Activated CD4-positive, alpha-beta T cell treated with anti-CD3 and anti-CD28 coated beads, Interleukin-2, Interleukin-4, amounts not matched to agents 100 ng/mL and 50 ng/mL, durations not matched to agents 16 hours and 8 hours (primary cell): ENCODE data around the gene CCR8.
A peak's percentile ranks its signal among the peaks of the same experiment; 100 is the strongest.
"Not testable (repeated sequence)": the region's sequence is repeated elsewhere in the genome, so short reads cannot be mapped to it uniquely, and the experiment has no call there.

Source experiments
- DNase-seq: peaks from one replicate; pipeline ENCODE4 v3.0.0-alpha.2; 2020; ENCODE audit warnings: low spot score

CCR8 gene

DNA sequence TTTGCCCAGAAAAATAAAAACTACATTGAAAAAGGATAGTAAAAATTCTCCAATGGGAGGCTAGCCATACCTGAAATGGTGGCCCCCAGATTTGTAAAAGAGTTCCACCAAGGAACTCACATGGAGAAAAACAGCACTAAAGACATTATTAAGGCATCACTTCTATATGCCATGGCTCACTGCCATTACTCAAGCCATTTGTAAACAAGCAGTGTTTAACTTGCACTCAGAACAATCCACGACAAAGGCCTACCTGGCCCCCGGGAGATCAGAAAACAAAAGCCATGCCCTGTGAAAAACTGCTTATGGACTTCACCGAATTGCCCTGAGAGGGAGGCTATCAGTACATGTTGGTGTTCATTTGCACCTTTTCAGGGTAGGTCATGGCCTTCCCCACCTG, 19.6 kb downstream of the CCR8 start:
- no peak for DNase-seq

DNA sequence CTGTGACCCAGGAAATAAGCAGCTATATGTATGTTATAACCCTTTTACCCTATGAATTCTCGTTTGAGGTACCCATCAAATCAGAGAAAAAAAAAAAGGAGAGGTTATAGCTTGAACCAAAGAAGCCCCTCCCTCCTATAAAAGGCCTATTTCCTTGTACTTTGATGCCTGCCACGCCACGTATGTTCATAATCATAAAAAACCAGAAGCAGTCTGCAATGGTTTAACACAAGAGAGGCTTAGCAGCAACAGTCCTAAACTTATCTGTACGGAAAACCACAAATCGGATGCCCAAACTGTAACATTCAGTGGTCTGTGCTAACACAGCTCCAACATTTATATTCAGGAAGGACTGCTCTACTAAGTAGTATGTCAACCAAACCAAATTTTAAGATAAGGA, 21.2 kb downstream of the CCR8 start:
- no peak for DNase-seq

DNA sequence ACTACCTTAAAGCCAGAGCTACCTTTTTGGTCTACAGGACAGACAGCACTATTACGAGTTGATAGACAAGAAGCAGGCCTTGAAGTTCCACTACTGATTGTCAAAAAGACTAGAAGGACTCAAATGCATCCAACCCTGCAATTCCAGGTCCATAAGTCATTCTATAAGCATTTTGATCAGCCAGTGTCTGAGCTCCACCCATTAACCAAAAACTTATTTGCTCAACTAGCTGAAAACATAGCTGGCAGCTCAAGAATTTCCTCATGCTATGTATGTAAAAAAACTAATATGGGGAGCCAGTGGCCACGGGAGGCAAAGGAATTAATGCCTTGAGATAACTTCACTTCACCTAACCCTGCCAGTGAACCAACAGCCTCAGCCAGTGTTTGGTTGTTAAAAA, 21.6 kb downstream of the CCR8 start:
- DNase-seq = not testable (repeated sequence)

DNA sequence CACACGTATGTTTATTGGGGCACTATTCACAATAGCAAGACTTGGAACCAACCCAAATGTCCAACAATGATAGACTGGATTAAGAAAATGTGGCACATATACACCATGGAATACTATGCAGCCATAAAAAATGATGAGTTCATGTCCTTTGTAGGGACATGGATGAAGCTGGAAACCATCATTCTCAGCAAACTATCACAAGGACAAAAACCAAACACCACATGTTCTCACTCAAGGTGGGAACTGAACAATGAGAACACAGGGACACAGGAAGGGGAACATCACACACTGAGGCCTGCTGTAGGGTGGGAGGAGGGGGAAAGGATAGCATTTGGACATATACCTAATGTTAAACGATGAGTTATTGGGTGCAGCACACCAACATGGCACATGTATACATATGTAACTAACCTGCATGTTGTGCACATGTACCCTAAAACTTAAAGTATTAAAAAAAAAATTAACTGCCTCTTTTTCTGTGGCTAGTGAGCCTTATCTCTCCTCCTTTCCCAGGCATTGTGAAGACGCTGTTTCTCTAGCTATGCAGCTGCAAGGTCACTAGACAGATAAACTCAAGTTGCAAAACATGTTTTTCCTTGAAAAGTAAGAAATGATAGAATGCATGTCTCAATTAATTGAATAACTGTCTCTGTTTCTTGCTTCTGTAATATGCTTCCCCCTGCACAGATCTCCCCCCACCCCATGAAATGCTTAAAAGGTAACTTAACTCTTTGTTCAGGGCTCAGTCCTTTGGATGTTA, 23.8 kb downstream of the CCR8 start:
- not testable (repeated sequence) for DNase-seq

DNA sequence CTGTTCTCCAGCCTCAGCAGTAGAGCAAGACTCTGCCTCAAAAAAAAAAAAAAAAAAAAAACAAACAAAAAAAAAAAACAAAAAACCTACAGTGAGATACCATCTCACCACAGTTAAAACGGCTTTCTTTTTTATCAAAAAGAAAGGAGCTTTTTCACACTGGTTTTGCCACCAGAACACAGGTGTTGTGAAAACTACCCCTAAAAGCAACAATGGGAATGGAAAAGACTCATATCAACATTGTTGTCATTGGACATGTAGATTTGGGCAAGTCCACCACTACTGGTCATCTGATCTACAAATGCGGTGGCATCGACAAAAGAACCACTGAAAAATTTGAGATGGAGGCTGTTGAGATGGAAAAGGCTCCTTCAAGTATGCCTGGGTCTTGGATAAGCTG, 28.8 kb downstream of the CCR8 start:
- DNase-seq = peak; percentile 41

DNA sequence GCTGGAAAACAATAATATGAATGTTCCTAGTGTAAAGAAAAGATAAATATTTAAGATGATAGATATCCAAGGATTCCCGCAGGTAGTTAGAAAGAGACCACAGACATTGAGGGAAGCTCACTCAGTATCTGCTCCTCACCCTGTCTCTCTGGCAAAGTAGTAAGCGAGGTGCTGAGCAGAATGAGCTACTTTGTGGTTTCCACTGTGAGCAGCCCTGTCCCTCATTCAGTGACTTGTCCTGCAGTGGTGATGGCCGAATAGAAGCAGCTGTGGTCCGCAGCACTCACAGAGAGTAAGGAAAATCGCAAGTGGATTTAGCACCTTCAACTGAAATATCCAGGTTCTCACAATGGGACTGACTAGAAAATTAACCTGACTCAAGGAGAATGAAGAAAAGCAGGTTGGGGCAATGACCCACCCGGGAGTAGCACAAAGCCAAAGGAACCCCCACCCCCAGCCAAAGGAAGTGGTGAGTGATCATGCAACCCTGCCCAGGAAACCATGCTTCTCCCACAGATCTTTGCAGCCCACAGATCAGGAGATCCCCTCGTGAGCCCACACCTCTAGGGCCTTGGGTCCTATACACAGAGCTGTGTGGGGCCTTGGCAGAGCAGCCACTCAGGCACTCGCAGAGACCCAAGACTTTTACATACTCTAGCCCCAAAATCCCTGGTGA, 31.9 kb downstream of the CCR8 start:
- DNase-seq = peak; percentile 73

DNA sequence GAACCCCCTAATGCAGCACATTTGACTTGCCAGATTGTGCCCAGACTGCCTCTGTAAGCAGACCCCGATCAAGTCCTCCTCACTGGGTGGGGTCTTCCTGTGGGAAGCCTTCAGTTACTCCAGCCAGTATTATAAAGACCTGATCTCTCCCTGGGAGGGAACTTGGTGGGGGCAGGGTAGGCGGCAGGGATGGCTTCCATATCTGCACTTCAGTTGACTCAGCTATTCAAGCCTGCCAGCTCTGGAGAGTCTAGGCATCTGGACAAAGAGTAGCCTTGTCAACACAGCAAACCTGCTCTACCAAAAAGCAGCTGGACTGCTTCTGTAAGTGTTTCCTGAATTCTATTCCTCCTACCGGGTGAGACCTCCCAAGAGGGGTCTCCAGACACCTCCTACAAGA, 32.7 kb downstream of the CCR8 start:
- DNase-seq = no peak

DNA sequence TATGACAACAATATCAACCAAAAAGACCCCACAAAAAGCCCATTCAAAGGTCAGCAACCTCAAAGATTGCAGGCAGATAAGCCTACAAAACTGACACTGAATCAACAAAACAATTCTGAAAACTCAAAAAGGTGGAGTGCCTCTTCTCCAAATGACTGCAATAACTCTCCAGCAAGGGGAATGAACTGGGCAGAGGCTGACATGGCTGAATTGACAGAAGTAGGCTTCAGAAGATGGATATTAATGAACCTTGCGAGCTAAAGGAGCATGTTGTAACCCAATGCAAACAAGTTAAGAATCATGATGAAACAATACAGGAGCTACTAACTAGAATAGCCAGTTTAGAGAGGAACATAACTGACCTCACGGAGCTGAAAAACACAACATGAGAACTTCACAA, 33.3 kb downstream of the CCR8 start:
- no peak for DNase-seq

DNA sequence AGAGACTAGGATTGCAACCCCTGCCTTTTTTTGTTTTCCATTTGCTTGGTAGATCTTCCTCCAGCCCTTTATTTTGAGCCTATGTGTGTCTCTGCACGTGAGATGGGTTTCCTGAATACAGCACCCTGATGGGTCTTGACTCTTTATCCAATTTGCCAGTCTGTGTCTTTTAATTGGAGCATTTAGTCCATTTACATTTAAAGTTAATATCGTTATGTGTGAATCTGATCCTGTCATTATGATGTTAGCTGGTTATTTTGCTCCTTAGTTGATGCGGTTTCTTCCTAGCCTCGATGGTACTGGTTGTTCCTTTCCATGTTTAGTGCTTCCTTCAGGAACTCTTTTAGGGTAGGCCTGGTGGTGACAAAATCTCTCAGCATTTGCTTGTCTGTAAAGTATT, 40.9 kb downstream of the CCR8 start:
- DNase-seq = not testable (repeated sequence)

DNA sequence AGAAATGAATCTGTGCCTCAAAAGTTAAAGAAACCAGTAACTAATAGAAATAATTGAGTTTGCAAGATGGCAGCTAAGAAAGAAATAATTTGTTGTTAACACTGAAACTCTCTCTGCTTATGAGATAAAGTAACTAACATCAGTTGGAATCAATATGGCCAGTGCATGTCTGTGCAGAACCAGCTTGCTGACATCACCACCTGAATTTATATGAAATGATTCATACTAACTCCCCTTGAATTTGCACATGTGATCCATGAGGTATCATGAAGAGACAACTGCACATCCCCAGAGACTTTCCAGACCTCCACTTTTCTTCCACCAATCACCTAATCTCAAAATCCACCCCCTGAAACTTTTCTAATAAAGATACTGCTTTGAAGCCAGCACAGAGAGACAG, 43.3 kb downstream of the CCR8 start:
- DNase-seq = no peak

DNA sequence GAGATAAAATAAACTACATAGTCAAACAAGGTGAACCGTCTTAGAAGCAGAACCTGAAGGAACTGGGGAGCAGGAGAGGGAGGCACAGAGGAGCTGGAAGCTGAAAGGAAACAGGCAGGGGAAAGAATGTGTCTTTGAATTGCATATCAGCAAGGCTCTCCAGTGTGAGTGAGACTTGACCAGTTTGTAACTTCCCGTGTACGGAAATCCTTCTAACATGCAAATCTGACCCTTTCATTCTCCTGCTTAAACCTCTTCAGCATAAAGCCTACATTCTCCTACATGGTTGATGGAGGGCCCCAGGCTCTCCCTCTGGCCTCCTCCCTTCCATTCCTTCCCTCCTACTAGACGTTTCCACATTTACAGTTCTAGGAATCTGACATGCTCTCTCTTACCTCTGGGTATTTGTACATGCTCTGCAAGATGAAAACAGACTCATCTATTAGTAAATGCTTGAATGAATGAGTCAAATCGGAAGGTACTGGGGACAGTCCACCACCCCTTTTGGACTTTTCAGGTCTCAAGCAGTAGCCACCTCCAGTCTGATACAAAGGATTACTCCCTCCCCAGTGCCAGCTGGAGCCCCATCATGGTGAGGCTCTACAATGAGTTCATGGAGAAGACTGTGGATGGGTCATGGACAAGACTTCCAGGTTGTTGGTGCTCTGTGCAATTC, 47.6 kb downstream of the CCR8 start:
- DNase-seq = no peak

DNA sequence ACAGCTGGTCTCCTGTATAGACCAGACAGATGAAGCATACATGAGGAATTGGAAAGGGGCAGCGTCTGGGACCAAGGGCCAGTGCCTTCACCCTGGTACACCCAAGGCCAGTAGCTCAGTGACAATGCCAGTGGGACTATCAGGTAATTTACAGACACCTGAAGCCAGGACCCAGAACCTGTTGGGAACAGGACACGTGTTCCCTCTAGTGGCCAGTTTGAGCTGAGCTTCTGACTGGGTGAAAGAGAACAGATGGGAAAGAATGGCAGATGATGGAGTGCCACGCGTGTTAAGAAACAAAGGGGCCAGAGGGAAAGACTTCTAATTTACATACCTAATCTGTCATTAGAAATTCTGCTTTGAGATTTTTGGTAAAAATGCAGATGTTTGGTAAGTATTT, 48.6 kb downstream of the CCR8 start:
- peak; percentile 76 for DNase-seq

DNA sequence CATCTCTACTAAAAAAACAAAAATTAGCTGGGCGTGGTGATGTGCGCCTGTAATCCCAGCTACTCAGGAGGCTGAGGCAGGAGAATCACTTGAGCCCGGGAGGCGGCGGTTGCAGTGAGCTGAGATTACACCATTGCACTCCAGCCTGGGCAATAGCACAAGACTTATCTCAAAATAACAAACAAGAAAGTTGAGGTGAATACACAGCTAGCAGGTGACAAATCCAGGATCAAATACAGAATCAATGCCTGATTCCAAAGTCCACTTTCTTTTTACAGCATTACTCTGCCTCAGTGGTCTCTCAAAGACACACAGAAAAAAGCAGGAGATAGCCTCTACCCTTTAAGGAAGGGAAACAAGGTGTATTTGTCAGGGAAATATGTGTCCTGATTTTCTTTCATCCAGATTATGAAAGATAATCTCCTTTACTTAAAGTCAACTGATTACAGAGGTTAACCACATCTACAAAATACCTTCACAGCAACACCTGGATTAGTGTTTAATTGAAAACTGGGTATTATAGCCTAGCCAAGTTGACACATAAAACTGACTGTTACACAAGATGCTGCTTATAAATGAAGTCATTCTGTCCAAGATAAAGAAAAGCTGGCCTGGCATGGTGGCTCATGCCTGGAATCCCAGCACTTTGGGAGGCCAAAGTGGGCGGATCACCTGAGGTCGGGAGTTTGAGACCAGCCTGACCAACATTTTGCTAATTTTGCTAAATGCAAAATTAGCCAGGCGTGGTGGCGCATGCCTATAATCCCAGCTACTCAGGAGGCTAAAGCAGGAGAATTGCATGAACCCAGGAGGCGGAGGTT, 49.7 kb downstream of the CCR8 start:
- DNase-seq = no peak

DNA sequence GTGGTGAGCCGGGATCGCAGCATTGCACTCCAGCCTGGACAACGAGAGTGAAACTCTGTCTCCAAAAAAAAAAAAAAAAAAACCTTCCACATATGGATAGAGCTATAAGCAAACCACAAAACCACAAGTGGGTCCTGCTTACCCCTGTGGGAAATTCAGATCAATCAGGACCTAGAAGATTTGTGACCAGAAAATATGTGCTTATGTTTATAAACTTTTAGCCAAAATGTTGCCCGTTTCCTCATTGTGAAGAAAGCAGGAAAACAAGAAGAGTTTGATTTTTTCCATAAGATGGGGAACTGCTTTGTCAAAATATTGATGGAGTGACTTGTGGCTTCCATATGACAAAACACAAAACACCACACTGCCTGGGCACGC, 50.3 kb downstream of the CCR8 start:
- DNase-seq = no peak

DNA sequence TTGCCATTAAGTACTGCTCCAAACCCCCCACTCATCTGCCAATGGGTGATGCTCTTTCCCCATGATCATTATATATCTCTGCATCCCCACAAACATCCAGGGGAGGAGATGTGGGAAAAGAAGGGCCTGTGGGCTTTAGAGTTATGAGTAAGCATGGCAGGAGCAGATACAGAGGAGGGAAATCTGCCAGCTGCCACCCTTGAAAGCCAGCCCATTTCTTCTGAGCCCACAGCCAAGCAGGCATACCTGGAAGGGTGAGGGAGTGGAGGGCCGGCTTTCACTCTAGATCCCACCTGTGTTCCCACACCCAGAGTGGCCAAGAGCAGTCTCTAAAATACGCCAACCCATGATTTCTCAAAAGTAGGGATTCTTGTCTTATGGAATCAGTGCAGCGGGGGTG, 51.9 kb downstream of the CCR8 start:
- DNase-seq = no peak
